ENCODE data around the gene CPN2. TPM values are rescaled to one million over a fixed set of nuclear protein-coding genes. Genes with fewer than 3 reads are reported as not detected.

CPN2 gene
- total RNA-seq, 4 donors from 2014 or later: not detected

- Histone ChIP-seq H3K36me3 (no peaks in the 10 kb centered on the region), H3K4me1 (no peaks in the 10 kb centered on the region), H3K4me3 (no peak overlapping the region), H3K27ac (replicated peaks in 1 of 4) (no peak overlapping the region), H3K9me3 (no peaks in the 10 kb centered on the region), H3K27me3 (peaks cover 0 to 17% (median 0%) of the 10 kb centered on the region in 4 donors)
- TF ChIP-seq POLR2AphosphoS5 (IDR thresholded peaks at IDR 0.05): no peak
- DNase-seq (ENCODE audit: extremely low spot score): no peak
- intact Hi-C loops (cut with DNase I): loop anchor here (10.0 kb wide), 1 partner anchor 678 kb away; no protein-coding TSS in a partner anchor
- WGBS: 87% methylated on average over 9 of the region's 9 CpGs
Measured at GRCh38 chr3:194342861-194343560, 8.1 kb downstream of the CPN2 start.

GRCh38 chr3:194340757-194341400 lies 10.2 kb downstream of the CPN2 start:
- no peak for TF ChIP-seq CTCF (IDR thresholded peaks at IDR 0.05)
- no peak for TF ChIP-seq POLR2AphosphoS5 (IDR thresholded peaks at IDR 0.05)
- no peak for TF ChIP-seq POLR2A (IDR thresholded peaks at IDR 0.05; ENCODE audit: low read depth)
- no peak for TF ChIP-seq EP300 (IDR thresholded peaks at IDR 0.05)
- Histone ChIP-seq H3K36me3 (no peaks in the 10 kb centered on the region), H3K4me1 (no peaks in the 10 kb centered on the region), H3K27ac (replicated peaks in 1 of 4) (no peak overlapping the region), H3K4me3 (no peak overlapping the region), H3K9me3 (no peaks in the 10 kb centered on the region), H3K27me3 (peaks cover 0 to 29% (median 0%) of the 10 kb centered on the region in 4 donors)
- intact Hi-C loops (cut with DNase I): loop anchor here (10.0 kb wide), 1 partner anchor 676 kb away; no protein-coding TSS in a partner anchor
- 95% methylated on average over 13 of the region's 24 CpGs for WGBS
- no peak for DNase-seq (ENCODE audit: extremely low spot score)

- Histone ChIP-seq H3K27me3 (peaks cover 0 to 31% (median 0%) of the 10 kb centered on the region in 4 donors), H3K36me3 (no peaks in the 10 kb centered on the region), H3K4me3 (no peak overlapping the region), H3K27ac (replicated peaks in 1 of 4) (no peak overlapping the region), H3K9me3 (no peaks in the 10 kb centered on the region), H3K4me1 (no peaks in the 10 kb centered on the region)
- WGBS: 76% methylated on average over 5 of the region's 5 CpGs
- intact Hi-C loops (cut with DNase I): loop anchor here (10.0 kb wide), 1 partner anchor 675 kb away; no protein-coding TSS in a partner anchor
- DNase-seq (ENCODE audit: extremely low spot score): no peak
- no peak for TF ChIP-seq EP300 (IDR thresholded peaks at IDR 0.05)
- TF ChIP-seq POLR2A (IDR thresholded peaks at IDR 0.05; ENCODE audit: low read depth): no peak
- no peak for TF ChIP-seq CTCF (IDR thresholded peaks at IDR 0.05)
- TF ChIP-seq POLR2AphosphoS5 (IDR thresholded peaks at IDR 0.05): no peak
Measured at GRCh38 chr3:194339840-194340239, 11.3 kb downstream of the CPN2 start.

GRCh38 chr3:194339356-194339755 lies 11.8 kb downstream of the CPN2 start:
- Histone ChIP-seq H3K4me1 (no peaks in the 10 kb centered on the region), H3K9me3 (no peaks in the 10 kb centered on the region), H3K27ac (replicated peaks in 1 of 4) (no peak overlapping the region), H3K4me3 (no peak overlapping the region), H3K27me3 (peaks cover 0 to 27% (median 0%) of the 10 kb centered on the region in 4 donors), H3K36me3 (no peaks in the 10 kb centered on the region)
- intact Hi-C loops (cut with DNase I): no loop called here
- TF ChIP-seq EP300 (IDR thresholded peaks at IDR 0.05) (no peak), POLR2A (IDR thresholded peaks at IDR 0.05; ENCODE audit: low read depth) (no peak), CTCF (IDR thresholded peaks at IDR 0.05) (no peak), POLR2AphosphoS5 (IDR thresholded peaks at IDR 0.05) (no peak)
- DNase-seq (ENCODE audit: extremely low spot score): no peak
- WGBS: 93% methylated on average over 9 of the region's 9 CpGs

GRCh38 chr3:194337965-194338753 lies 13.0 kb downstream of the CPN2 start:
- no peak for DNase-seq (ENCODE audit: extremely low spot score)
- intact Hi-C loops (cut with DNase I): no loop called here
- WGBS: 74% methylated on average over 12 of the region's 13 CpGs

More at GRCh38 chr3:194337965-194338753, 13.0 kb downstream of the CPN2 start:
- no peaks in the 10 kb centered on the region for H3K36me3 ChIP-seq
- H3K27me3 ChIP-seq: peaks cover 0 to 27% (median 2%) of the 10 kb centered on the region in 4 donors
- H3K4me3 ChIP-seq: no peak overlapping the region
- H3K27ac ChIP-seq (replicated peaks in 1 of 4): no peak overlapping the region
- H3K9me3 ChIP-seq: no peaks in the 10 kb centered on the region
- peaks cover 5 to 8% (median 7%) of the 10 kb centered on the region in 4 donors for H3K4me1 ChIP-seq
- TF ChIP-seq POLR2A (IDR thresholded peaks at IDR 0.05; ENCODE audit: low read depth): no peak
- no peak for TF ChIP-seq EP300 (IDR thresholded peaks at IDR 0.05)
- no peak for TF ChIP-seq CTCF (IDR thresholded peaks at IDR 0.05)
- TF ChIP-seq POLR2AphosphoS5 (IDR thresholded peaks at IDR 0.05): no peak

Data from esophagus muscularis mucosa (tissue), 4 donors.